A549 (cell line): ENCODE measurements around the gene RBBP8.

ENCODE experiments used
- CHD2 ChIP-seq: fragments of 150-350 bp; IDR thresholded peaks from 2 replicates; pipeline ENCODE4 v1.6.1; 2014; ENCODE audit warnings: low read length; ENCODE audit not compliant: partially characterized antibody
- TF ChIP-seq, protein P1 (sequence below): fragments of >200 bp; sonication (Bioruptor Twin); formaldehyde crosslinking; IDR thresholded peaks from 3 replicates; pipeline ENCODE4 v1.5.1; 2016

GRCh38 chr18:23003289-23003688 is 70.2 kb downstream of the RBBP8 start:
- TF ChIP-seq CHD2 = no peak
- TF ChIP-seq, protein P1, sequence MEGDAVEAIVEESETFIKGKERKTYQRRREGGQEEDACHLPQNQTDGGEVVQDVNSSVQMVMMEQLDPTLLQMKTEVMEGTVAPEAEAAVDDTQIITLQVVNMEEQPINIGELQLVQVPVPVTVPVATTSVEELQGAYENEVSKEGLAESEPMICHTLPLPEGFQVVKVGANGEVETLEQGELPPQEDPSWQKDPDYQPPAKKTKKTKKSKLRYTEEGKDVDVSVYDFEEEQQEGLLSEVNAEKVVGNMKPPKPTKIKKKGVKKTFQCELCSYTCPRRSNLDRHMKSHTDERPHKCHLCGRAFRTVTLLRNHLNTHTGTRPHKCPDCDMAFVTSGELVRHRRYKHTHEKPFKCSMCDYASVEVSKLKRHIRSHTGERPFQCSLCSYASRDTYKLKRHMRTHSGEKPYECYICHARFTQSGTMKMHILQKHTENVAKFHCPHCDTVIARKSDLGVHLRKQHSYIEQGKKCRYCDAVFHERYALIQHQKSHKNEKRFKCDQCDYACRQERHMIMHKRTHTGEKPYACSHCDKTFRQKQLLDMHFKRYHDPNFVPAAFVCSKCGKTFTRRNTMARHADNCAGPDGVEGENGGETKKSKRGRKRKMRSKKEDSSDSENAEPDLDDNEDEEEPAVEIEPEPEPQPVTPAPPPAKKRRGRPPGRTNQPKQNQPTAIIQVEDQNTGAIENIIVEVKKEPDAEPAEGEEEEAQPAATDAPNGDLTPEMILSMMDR = no peak
